GM23338 (cell line): ENCODE data around the gene HARBI1.

Experiments used
- POLR2AphosphoS5 ChIP-seq: IDR thresholded peaks from 2 replicates; pipeline ENCODE4 v1.6.1; 2016; ENCODE audit warnings: antibody characterized with exemption, low read depth
- STAT1 ChIP-seq: IDR thresholded peaks from one replicate; pipeline ENCODE4 v1.6.1; 2016; ENCODE audit warnings: antibody characterized with exemption; ENCODE audit not compliant: unreplicated experiment
- TF ChIP-seq, protein P1 (sequence below), 2 experiments: fragments of 200-600 bp in 1 of 2; sonication (generic) in 1 of 2; conservative IDR thresholded peaks; 2 replicates each; pipeline versions ENCODE4 v1.5.1 to v1.6.1; 2016 to 2017; ENCODE audit warnings: antibody characterized with exemption in 2 of 2, low read depth in 2 of 2, mild to moderate bottlenecking in 2 of 2, moderate library complexity in 1 of 2
- TF ChIP-seq, protein P2 (sequence below): IDR thresholded peaks from one replicate; pipeline ENCODE4 v1.6.1; 2018; ENCODE audit warnings: antibody characterized with exemption; ENCODE audit not compliant: unreplicated experiment

DNA sequence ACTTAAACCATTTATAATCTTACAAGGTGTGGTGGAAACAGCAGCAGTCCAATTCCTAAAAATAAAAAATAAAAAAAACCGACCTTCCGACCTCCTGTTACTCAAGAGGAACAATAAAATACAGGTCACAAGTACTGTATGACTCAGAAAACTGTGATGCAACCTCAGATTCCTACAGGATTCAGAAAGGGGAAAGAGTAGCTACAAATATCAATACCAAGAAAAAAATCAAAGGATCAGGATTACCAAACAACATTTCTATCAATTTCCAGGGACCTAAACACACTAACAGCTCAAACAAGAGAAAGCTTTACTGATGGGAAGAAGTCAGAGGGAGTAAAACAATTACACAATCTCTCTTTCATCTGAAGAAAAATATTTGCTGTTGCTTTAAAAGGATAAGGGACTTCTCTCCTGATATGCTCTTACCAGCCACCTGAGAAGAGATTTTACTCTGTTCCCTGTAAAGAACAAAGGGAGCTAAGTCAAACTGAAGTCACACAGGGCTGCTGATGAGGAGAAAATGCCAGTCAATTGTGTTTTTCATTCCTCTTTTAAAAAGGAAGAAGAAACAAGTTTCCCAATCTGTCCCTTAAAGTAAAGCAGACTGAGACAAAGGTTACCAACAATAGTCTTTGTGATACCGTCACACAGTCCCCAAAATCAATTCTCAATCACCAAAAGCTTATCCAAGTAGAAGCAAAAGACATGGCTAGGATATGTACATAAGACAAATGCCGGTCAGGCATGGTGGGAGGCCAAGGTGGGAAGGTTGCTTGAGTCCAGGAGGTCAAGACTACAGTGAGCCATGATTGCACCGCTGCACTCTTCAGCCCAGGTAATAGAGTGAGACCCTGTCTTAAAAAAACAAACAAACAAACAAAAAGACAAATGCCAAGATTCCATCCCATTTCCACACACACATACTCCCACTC is 62.5 kb downstream of the HARBI1 start:
- TF ChIP-seq, protein P1, sequence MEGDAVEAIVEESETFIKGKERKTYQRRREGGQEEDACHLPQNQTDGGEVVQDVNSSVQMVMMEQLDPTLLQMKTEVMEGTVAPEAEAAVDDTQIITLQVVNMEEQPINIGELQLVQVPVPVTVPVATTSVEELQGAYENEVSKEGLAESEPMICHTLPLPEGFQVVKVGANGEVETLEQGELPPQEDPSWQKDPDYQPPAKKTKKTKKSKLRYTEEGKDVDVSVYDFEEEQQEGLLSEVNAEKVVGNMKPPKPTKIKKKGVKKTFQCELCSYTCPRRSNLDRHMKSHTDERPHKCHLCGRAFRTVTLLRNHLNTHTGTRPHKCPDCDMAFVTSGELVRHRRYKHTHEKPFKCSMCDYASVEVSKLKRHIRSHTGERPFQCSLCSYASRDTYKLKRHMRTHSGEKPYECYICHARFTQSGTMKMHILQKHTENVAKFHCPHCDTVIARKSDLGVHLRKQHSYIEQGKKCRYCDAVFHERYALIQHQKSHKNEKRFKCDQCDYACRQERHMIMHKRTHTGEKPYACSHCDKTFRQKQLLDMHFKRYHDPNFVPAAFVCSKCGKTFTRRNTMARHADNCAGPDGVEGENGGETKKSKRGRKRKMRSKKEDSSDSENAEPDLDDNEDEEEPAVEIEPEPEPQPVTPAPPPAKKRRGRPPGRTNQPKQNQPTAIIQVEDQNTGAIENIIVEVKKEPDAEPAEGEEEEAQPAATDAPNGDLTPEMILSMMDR (conservative IDR thresholded peaks at IDR 0.05; ENCODE audit: low read depth in 2 of 2) = no peak
- TF ChIP-seq POLR2AphosphoS5 (no peak), STAT1 (no peak)
- TF ChIP-seq, protein P2, sequence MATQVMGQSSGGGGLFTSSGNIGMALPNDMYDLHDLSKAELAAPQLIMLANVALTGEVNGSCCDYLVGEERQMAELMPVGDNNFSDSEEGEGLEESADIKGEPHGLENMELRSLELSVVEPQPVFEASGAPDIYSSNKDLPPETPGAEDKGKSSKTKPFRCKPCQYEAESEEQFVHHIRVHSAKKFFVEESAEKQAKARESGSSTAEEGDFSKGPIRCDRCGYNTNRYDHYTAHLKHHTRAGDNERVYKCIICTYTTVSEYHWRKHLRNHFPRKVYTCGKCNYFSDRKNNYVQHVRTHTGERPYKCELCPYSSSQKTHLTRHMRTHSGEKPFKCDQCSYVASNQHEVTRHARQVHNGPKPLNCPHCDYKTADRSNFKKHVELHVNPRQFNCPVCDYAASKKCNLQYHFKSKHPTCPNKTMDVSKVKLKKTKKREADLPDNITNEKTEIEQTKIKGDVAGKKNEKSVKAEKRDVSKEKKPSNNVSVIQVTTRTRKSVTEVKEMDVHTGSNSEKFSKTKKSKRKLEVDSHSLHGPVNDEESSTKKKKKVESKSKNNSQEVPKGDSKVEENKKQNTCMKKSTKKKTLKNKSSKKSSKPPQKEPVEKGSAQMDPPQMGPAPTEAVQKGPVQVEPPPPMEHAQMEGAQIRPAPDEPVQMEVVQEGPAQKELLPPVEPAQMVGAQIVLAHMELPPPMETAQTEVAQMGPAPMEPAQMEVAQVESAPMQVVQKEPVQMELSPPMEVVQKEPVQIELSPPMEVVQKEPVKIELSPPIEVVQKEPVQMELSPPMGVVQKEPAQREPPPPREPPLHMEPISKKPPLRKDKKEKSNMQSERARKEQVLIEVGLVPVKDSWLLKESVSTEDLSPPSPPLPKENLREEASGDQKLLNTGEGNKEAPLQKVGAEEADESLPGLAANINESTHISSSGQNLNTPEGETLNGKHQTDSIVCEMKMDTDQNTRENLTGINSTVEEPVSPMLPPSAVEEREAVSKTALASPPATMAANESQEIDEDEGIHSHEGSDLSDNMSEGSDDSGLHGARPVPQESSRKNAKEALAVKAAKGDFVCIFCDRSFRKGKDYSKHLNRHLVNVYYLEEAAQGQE = no peak
